ENCODE data around the gene FLT1.

Gene FLT1

GRCh38 chr13:28429096-28429495, 65.8 kb downstream of the FLT1 start:
- TF ChIP-seq REST (IDR thresholded peaks at IDR 0.05; ENCODE audit: insufficient read depth in 1 of 2, low read depth in 2 of 2, low read length in 2 of 2), result no peak
- no peak for TF ChIP-seq TAF1 (IDR thresholded peaks at IDR 0.05; ENCODE audit: borderline replicate concordance, insufficient read depth, low read length)
- no peak for TF ChIP-seq FOXP2 (optimal IDR thresholded peaks at IDR 0.05; ENCODE audit: borderline replicate concordance, extremely low read depth, extremely low read length, insufficient read depth)
- TF ChIP-seq POLR2AphosphoS5 (IDR thresholded peaks at IDR 0.05; ENCODE audit: low read depth, low read length), result no peak
- no peak for TF ChIP-seq SIN3A (IDR thresholded peaks at IDR 0.05; ENCODE audit: borderline replicate concordance, insufficient read depth, low read length)

GRCh38 chr13:28426381-28426780, 68.5 kb downstream of the FLT1 start:
- TF ChIP-seq POLR2AphosphoS5 (IDR thresholded peaks at IDR 0.05; ENCODE audit: low read depth, low read length) (no peak), REST (IDR thresholded peaks at IDR 0.05; ENCODE audit: insufficient read depth in 1 of 2, low read depth in 2 of 2, low read length in 2 of 2) (no peak), FOXP2 (optimal IDR thresholded peaks at IDR 0.05; ENCODE audit: borderline replicate concordance, extremely low read depth, extremely low read length, insufficient read depth) (no peak), TAF1 (IDR thresholded peaks at IDR 0.05; ENCODE audit: borderline replicate concordance, insufficient read depth, low read length) (no peak), SIN3A (IDR thresholded peaks at IDR 0.05; ENCODE audit: borderline replicate concordance, insufficient read depth, low read length) (no peak)

- TF ChIP-seq TAF1 (IDR thresholded peaks at IDR 0.05; ENCODE audit: borderline replicate concordance, insufficient read depth, low read length), result no peak
- no peak for TF ChIP-seq SIN3A (IDR thresholded peaks at IDR 0.05; ENCODE audit: borderline replicate concordance, insufficient read depth, low read length)
- TF ChIP-seq FOXP2 (optimal IDR thresholded peaks at IDR 0.05; ENCODE audit: borderline replicate concordance, extremely low read depth, extremely low read length, insufficient read depth), result no peak
- TF ChIP-seq POLR2AphosphoS5 (IDR thresholded peaks at IDR 0.05; ENCODE audit: low read depth, low read length), result no peak
- TF ChIP-seq REST (IDR thresholded peaks at IDR 0.05; ENCODE audit: insufficient read depth in 1 of 2, low read depth in 2 of 2, low read length in 2 of 2), result no peak
Measured at GRCh38 chr13:28425793-28426192, 69.1 kb downstream of the FLT1 start.

GRCh38 chr13:28424541-28424940, 70.4 kb downstream of the FLT1 start:
- TF ChIP-seq POLR2AphosphoS5 (IDR thresholded peaks at IDR 0.05; ENCODE audit: low read depth, low read length) (no peak), FOXP2 (optimal IDR thresholded peaks at IDR 0.05; ENCODE audit: borderline replicate concordance, extremely low read depth, extremely low read length, insufficient read depth) (no peak), SIN3A (IDR thresholded peaks at IDR 0.05; ENCODE audit: borderline replicate concordance, insufficient read depth, low read length) (no peak), REST (IDR thresholded peaks at IDR 0.05; ENCODE audit: insufficient read depth in 1 of 2, low read depth in 2 of 2, low read length in 2 of 2) (no peak), TAF1 (IDR thresholded peaks at IDR 0.05; ENCODE audit: borderline replicate concordance, insufficient read depth, low read length) (no peak)

GRCh38 chr13:28423010-28423409, 71.9 kb downstream of the FLT1 start:
- no peak for TF ChIP-seq FOXP2 (optimal IDR thresholded peaks at IDR 0.05; ENCODE audit: borderline replicate concordance, extremely low read depth, extremely low read length, insufficient read depth)
- TF ChIP-seq TAF1 (IDR thresholded peaks at IDR 0.05; ENCODE audit: borderline replicate concordance, insufficient read depth, low read length), result no peak
- TF ChIP-seq POLR2AphosphoS5 (IDR thresholded peaks at IDR 0.05; ENCODE audit: low read depth, low read length), result no peak
- no peak for TF ChIP-seq SIN3A (IDR thresholded peaks at IDR 0.05; ENCODE audit: borderline replicate concordance, insufficient read depth, low read length)
- TF ChIP-seq REST (IDR thresholded peaks at IDR 0.05; ENCODE audit: insufficient read depth in 1 of 2, low read depth in 2 of 2, low read length in 2 of 2), result no peak
